SK-N-SH (cell line): Measurements from ENCODE around the gene PALLD. TPM values are rescaled to one million over a fixed set of nuclear protein-coding genes. Genes with fewer than 3 reads are reported as not detected.

Source experiments
- CTCF ChIA-PET: fragments of 300-600, 350-600 bp; formaldehyde crosslinking; extraction: SDS; loops from one replicate; lab custom pipeline; 2021; lab: Yijun Ruan, JAX
- POLR2A ChIA-PET: fragments of 350-600 bp; sonication (Branson Sonifier 250); formaldehyde crosslinking; extraction: SDS; loops from one replicate; lab custom pipeline; 2020; ENCODE audit warnings: antibody characterized with exemption, inconsistent platforms; lab: Yijun Ruan, JAX
- DNase-seq: peaks from one replicate; pipeline ENCODE4 v3.0.0; 2012
- H2AFZ ChIP-seq: fragments of 200-600 bp; sonication (generic); 2 replicates; pipeline ENCODE4 v1.8.1; 2016; ENCODE audit warnings: antibody characterized with exemption, mild to moderate bottlenecking, low read depth
- H3F3A ChIP-seq: fragments of 200-600 bp; sonication (generic); replicated peaks from 2 replicates; pipeline ENCODE3; 2016; ENCODE audit warnings: antibody characterized with exemption, mild to moderate bottlenecking; ENCODE audit not compliant: insufficient read depth
- H3K27ac ChIP-seq, 2 experiments: fragments of 200-500 bp in 1 of 2; fragments of 200-600 bp in 1 of 2; sonication (Bioruptor generic) in 1 of 2; sonication (generic), shearing (Covaris generic) in 1 of 2; 2 replicates each; pipeline versions ENCODE4 v1.5.1 to v1.6.1; 2014 to 2016; ENCODE audit warnings: low read depth in 2 of 2, inconsistent platforms in 1 of 2, low read length in 1 of 2, mild to moderate bottlenecking in 1 of 2, mixed read lengths in 1 of 2
- H3K27me3 ChIP-seq: fragments of 200-600 bp; sonication (generic), shearing (Covaris generic); 2 replicates; pipeline ENCODE4 v1.6.1; 2016; ENCODE audit warnings: mixed run types; ENCODE audit not compliant: insufficient read depth
- H3K36me3 ChIP-seq, 2 experiments: fragments of 200-500 bp in 1 of 2; fragments of 200-600 bp in 1 of 2; sonication (Bioruptor generic) in 1 of 2; sonication (generic) in 1 of 2; replicated peaks in 1 of 2; 2 replicates each; pipeline versions ENCODE3 to v1.5.1; 2014 to 2016; ENCODE audit warnings: low read length in 1 of 2, mild to moderate bottlenecking in 1 of 2; ENCODE audit not compliant: insufficient read depth in 2 of 2, control insufficient read depth in 1 of 2
- H3K4me1 ChIP-seq, 2 experiments: fragments of 200-500 bp in 1 of 2; fragments of 200-600 bp in 1 of 2; sonication (Bioruptor generic) in 1 of 2; sonication (generic), shearing (Covaris generic) in 1 of 2; 2 replicates each; pipeline versions ENCODE4 v1.5.1 to v1.6.1; 2014 to 2016; ENCODE audit warnings: low read depth in 1 of 2, low read length in 1 of 2, mixed run types in 1 of 2; ENCODE audit not compliant: insufficient read depth in 2 of 2, control insufficient read depth in 1 of 2
- H3K4me2 ChIP-seq: fragments of 200-600 bp; sonication (generic), shearing (Covaris generic); 2 replicates; pipeline ENCODE4 v1.6.1; 2017; ENCODE audit warnings: mixed run types
- H3K4me3 ChIP-seq, 2 experiments: fragments of 200-500 bp in 1 of 2; fragments of 200-600 bp in 1 of 2; sonication (Bioruptor generic) in 1 of 2; sonication (generic), shearing (Covaris generic) in 1 of 2; 2 replicates each; pipeline versions ENCODE4 v1.5.1 to v1.8.1; 2014 to 2016; ENCODE audit warnings: low read depth in 2 of 2, inconsistent platforms in 1 of 2, low read length in 1 of 2, mild to moderate bottlenecking in 1 of 2, mixed read lengths in 1 of 2, moderate library complexity in 1 of 2
- H3K79me2 ChIP-seq: fragments of 200-600 bp; sonication (generic); 2 replicates; pipeline ENCODE4 v1.8.1; 2017; ENCODE audit warnings: mild to moderate bottlenecking; ENCODE audit not compliant: insufficient read depth
- H3K9ac ChIP-seq: fragments of 200-600 bp; sonication (generic); 2 replicates; pipeline ENCODE4 v1.6.1; 2017; ENCODE audit warnings: mixed run types
- H3K9me2 ChIP-seq: fragments of 200-600 bp; sonication (generic); 2 replicates; pipeline ENCODE4 v1.6.1; 2017; ENCODE audit warnings: mixed run types
- H3K9me3 ChIP-seq: fragments of 200-600 bp; sonication (generic); 2 replicates; pipeline ENCODE4 v1.6.1; 2017; ENCODE audit warnings: mixed run types, mild to moderate bottlenecking, moderate library complexity
- H4K20me1 ChIP-seq: fragments of 200-600 bp; sonication (generic); 2 replicates; pipeline ENCODE4 v1.6.1; 2017; ENCODE audit warnings: mild to moderate bottlenecking, mixed run types; ENCODE audit not compliant: insufficient read depth
- ELF1 ChIP-seq: IDR thresholded peaks from 2 replicates; pipeline ENCODE4 v1.4.0; 2012
- FOSL2 ChIP-seq: IDR thresholded peaks from 2 replicates; pipeline ENCODE4 v1.4.0; 2012; ENCODE audit warnings: low read depth, mild to moderate bottlenecking, moderate library complexity, borderline replicate concordance
- FOXJ3 ChIP-seq: sonication (generic); formaldehyde crosslinking; IDR thresholded peaks from 2 replicates; pipeline ENCODE4 v1.5.1; 2020; ENCODE audit warnings: mild to moderate bottlenecking, missing genetic modification reagents
- GATA2 ChIP-seq: sonication (generic); formaldehyde crosslinking; IDR thresholded peaks from 2 replicates; pipeline ENCODE4 v1.5.0; 2020; ENCODE audit warnings: mild to moderate bottlenecking, missing genetic modification reagents
- MXI1 ChIP-seq: IDR thresholded peaks from 2 replicates; pipeline ENCODE4 v1.6.1; 2012; ENCODE audit warnings: mild to moderate bottlenecking, low read depth, low read length, improper control_type of control experiment
- RAD21 ChIP-seq: IDR thresholded peaks from 2 replicates; pipeline ENCODE4 v1.6.1; 2012; ENCODE audit warnings: mild to moderate bottlenecking, low read length
- RCOR1 ChIP-seq: fragments of 150-350 bp; IDR thresholded peaks from 2 replicates; pipeline ENCODE4 v1.6.1; 2017; ENCODE audit warnings: antibody characterized with exemption, low read length
- REST ChIP-seq: IDR thresholded peaks from 2 replicates; pipeline ENCODE4 v1.6.1; 2012; ENCODE audit warnings: mild to moderate bottlenecking, low read depth, low read length, moderate library complexity
- RXRA ChIP-seq: IDR thresholded peaks from 2 replicates; pipeline ENCODE4 v1.4.0; 2012; ENCODE audit warnings: low read depth, mild to moderate bottlenecking, borderline replicate concordance
- TAF1 ChIP-seq: IDR thresholded peaks from 2 replicates; pipeline ENCODE4 v1.6.1; 2012; ENCODE audit warnings: low read depth, mild to moderate bottlenecking, low read length, moderate library complexity, borderline replicate concordance
- TCF12 ChIP-seq: IDR thresholded peaks from 2 replicates; pipeline ENCODE4 v1.4.0; 2012
- YY1 ChIP-seq: IDR thresholded peaks from 2 replicates; pipeline ENCODE4 v1.4.0; 2012; ENCODE audit warnings: low read depth, mild to moderate bottlenecking
- WGBS: methylation state at CpG from one replicate; pipeline ENCODE4 v1.1.6; 2017; ENCODE audit warnings: low lambda C conversion rate; 5-methylcytosine and 5-hydroxymethylcytosine counted together
- polyA plus RNA-seq, 3 experiments: library from polyadenylated mRNA; depleted of rRNA; stranded (reverse); fragments of >200 nt; gene quantifications; 2 replicates each; pipeline ENCODE4 v1.2.3, GENCODE V29; 2012

Gene PALLD
- polyA plus RNA-seq, 1 of the 3 experiments (the other 2 are of a cell fraction): 33.0 TPM

- H3K27ac ChIP-seq: peak overlapping the region; percentile 77 to 79
- no peaks in the 10 kb centered on the region for H4K20me1 ChIP-seq
- peaks cover 15 to 23% of the 10 kb centered on the region in 2 experiments for H3K36me3 ChIP-seq
- H3K9me2 ChIP-seq: no peaks in the 10 kb centered on the region
- H3K4me1 ChIP-seq: peaks cover 9 to 18% of the 10 kb centered on the region in 2 experiments; a peak in 3 of 4 replicates
- no peaks in the 10 kb centered on the region for H3K9me3 ChIP-seq
- CTCF ChIA-PET: interaction anchor here (1.3 kb wide), 1 partner anchor 86 kb away, joined by 4 read pairs; no protein-coding TSS in a partner anchor
- peaks cover 30% of the 10 kb centered on the region; the same call in 1 of the 2 replicates for H3K79me2 ChIP-seq
- peak overlapping the region; percentile 14 to 24; a peak in 3 of 4 replicates for H3K4me3 ChIP-seq
- peaks cover 21% of the 10 kb centered on the region for H3F3A ChIP-seq
- WGBS: 14% methylated on average over 5 of the region's 5 CpGs
- H3K4me2 ChIP-seq: peak overlapping the region; percentile 73
- POLR2A ChIA-PET: interaction anchor here (0.6 kb wide), 1 partner anchor 81 kb away, joined by 3 read pairs; no protein-coding TSS in a partner anchor
- DNase-seq: no peak
- TF ChIP-seq FOSL2: no peak
- peak; percentile 56 for TF ChIP-seq TCF12
- TF ChIP-seq, all 33 proteins: peak for 1
- H2AFZ ChIP-seq: peak overlapping the region; percentile 73
- H3K9ac ChIP-seq: peak overlapping the region; percentile 50; the same call in 1 of the 2 replicates
- H3K27me3 ChIP-seq: no peaks in the 10 kb centered on the region
These were observed 22.1 kb upstream of the PALLD start for GRCh38 chr4:168474660-168475320.

- Histone ChIP-seq H3K27me3 (no peaks in the 10 kb centered on the region), H3K9ac (no peak overlapping the region; the same call in 1 of the 2 replicates), H3K4me3 (no peak overlapping the region), H3K9me3 (no peaks in the 10 kb centered on the region)
- CTCF ChIA-PET: interaction anchor here (1.3 kb wide), 1 partner anchor 87 kb away, joined by 4 read pairs; no protein-coding TSS in a partner anchor
- TF ChIP-seq FOXJ3 (no peak), RAD21 (no peak), REST (no peak), RXRA (no peak), TCF12 (no peak), ELF1 (no peak), GATA2 (no peak), FOSL2 (no peak), YY1 (no peak), RCOR1 (no peak), MXI1 (no peak), TAF1 (no peak)
- TF ChIP-seq, all 33 proteins: peak for 0
- Histone ChIP-seq H3K27ac (peak overlapping the region in 1 of 2 experiments; percentile 77; a peak in 2 of 4 replicates), H3K4me2 (no peak overlapping the region), H3K4me1 (peaks cover 9 to 18% of the 10 kb centered on the region in 2 experiments; a peak in 3 of 4 replicates), H3K9me2 (no peaks in the 10 kb centered on the region), H3K36me3 (peaks cover 10 to 14% of the 10 kb centered on the region in 2 experiments), H3F3A (peaks cover 25% of the 10 kb centered on the region), H2AFZ (0 out of 2 replicates have a peak overlapping the region, but pooled peaks have one; percentile 73), H3K79me2 (peaks cover 30% of the 10 kb centered on the region; the same call in 1 of the 2 replicates), H4K20me1 (no peaks in the 10 kb centered on the region)
- POLR2A ChIA-PET: interaction anchor here (0.6 kb wide), 1 partner anchor 81 kb away, joined by 3 read pairs; no protein-coding TSS in a partner anchor
- 87% methylated on average over 2 of the region's 2 CpGs for WGBS
- no peak for DNase-seq
These were observed 21.1 kb upstream of the PALLD start for GRCh38 chr4:168475745-168476144.
